ENCODE results near the gene ZCCHC8.
"Not testable (repeated sequence)": the region's sequence is repeated elsewhere in the genome, so short reads cannot be mapped to it uniquely, and the experiment has no call there.

The ZCCHC8 gene

DNA sequence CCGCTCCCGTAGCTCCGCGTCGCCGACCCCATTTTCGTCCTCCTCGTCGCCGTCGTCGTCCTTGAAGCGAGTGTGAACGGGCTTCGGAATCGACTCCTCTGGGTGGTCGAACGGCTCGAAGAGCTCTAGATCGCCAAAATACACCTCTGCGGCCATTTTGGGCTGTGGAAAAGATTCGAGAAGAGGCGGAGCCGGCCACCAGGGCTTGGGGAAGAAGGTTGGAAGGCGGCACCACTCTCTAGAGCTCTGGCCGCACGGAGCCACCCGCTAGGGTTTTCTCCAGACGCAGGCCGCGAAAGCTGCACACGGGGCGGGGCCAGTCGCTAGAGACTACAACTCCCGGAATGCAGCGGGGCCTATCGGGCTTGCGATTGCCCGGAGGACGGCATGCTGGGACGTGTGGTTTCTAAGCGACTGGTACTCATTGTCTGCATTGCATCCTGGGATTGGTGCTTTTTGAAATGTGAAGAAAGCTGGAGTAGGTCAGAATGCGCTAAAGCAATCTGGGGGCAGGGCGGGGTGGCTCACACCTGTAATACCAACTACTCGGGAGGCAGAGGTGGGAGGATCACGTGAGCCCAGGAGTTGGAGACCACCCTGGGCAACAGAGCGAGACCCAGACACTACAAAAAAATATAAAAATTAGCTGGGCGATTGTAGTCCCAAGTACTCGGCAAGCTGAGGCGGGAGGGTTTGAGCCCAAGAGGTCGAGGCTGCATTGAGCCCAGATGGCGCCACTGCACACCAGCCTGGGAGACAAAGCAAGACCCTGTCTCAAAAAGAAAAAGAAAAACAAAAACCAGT, at the start of gene ZCCHC8:
Gene ZCCHC8, minus strand, starts transcription at position 248 of the 804 bp plus-strand sequence. Its CDS starts 92 bp downstream, at position 156.
- peak; percentile 100 for DNase-seq

DNA sequence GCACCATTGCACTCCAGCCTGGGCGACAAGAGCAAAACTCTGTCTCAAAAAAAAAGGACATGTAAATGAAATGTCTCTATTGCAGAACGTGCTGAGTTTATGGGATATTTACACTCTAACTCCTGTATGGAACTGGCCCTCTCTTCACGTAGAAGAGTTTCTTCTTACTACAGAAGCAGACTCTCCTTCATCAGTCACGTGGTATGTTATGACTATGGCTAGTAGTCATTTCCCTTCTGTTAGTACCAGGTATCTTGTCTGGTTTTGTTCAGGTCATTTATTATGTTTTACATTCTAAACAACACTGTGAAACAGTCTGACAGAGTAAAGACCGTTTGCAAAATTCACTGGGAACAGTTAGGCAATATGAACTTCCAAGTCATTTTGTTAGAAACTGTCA, 46.6 kb upstream of the ZCCHC8 start:
- no peak for DNase-seq

- DNase-seq: no peak
Measured at GRCh38 chr12:122545855-122546254, 45.1 kb upstream of the ZCCHC8 start.

DNA sequence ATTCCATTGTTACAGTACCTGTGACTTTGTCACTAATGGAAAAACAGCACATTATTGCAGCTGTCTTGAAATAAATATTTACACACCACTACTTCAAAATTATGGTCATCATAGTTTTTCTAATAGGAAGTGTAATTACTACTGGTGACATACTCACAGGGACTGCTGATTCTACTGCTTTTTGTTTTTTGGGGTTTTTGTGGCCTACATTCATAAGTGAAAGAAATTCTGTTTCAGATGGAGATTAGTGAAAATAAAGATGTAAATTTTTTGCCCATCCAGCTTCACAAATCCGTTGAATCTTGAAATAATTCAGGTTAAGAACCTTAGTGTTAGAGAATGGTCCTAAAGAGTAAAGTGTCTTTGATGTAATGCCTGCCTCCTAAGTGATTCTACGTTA, 43.8 kb upstream of the ZCCHC8 start:
- no peak for DNase-seq

DNA sequence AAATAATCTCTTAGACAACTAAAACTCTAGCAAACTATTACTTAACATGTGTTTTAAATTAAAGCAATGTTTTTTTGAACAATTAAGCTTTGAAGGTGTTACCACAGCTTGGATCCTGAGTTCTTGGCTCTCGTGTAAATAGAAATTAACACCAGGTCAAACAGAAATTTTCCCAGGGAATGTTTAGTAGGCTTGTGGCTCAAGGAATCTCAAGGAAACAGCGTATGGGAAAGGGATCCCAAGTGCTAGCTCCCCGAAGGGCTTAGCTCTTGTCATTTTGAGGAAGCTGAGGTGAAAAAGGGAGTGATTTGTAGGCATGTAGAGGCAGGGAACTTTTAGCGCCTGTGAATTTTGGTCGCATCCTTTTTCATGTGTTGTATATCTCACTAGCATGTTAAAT, 37.8 kb upstream of the ZCCHC8 start:
- no peak for DNase-seq

- DNase-seq: no peak
Measured at GRCh38 chr12:122537021-122537420, 36.3 kb upstream of the ZCCHC8 start.

DNA sequence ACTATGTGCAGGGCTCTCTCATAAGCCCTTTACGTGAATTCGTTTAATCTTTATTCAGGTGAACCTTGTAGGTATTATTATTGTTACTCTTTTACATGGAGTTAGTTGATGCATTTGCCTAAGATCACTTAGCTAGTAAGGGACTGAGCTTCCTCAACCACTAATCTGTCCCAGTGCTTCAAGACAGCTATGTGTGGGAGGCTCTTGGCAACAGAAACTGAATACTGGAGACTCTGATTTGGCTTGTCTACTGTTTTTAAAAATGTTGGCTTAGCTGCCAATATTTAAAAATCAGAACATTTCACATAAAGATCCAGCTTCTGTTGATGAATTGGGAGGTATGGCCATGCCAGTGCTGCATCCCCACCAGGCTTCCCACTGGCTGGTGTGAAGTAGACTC, 33.1 kb upstream of the ZCCHC8 start:
- DNase-seq: no peak

DNA sequence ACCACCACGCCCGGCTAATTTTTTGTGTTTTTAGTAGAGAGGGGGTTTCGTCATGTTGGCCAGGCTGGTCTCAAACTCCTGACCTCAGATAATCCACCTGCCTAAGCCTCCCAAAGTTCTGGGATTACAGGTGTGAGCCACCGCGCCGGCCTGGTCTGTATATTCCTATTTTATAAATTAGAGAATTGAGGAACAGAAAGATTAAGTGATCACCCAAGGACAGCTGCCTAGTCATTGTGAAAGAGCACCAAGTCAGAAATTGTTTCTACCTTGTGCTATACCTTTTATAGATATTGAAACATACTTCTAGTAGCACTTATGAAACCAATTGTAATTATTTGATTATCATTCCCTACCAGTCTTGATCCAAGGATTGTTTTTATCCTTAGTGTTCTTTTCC, 28.3 kb upstream of the ZCCHC8 start:
- DNase-seq: no peak

DNA sequence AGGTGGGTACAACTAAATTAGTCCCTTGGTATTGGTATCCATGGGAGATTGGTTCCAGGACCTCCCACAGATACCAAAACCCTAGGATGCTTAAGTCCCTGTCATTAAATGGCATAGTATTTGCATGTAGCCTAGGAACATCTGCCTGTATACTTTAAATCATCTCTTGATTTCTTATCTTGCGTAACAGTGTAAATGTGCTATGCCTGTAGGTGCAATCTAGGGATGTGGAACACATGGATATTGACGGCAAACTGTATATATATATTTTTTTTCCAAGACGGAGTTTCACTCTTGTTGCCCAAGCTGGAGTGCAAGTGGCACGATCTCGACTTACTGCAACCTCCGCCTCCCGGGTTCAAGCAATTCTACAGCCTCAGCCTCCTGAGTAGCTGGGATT, 27.9 kb upstream of the ZCCHC8 start:
- no peak for DNase-seq

GRCh38 chr12:122527478-122527944, 26.8 kb upstream of the ZCCHC8 start:
- DNase-seq: no peak

- DNase-seq: peak; percentile 100
Measured at GRCh38 chr12:122526683-122527477, 26.1 kb upstream of the ZCCHC8 start, which contains the start of the genes KNTC1 and RSRC2. Gene KNTC1 (plus strand): TSS chr12:122527249. CDS start chr12:122530064, 2,815 bp downstream. Gene RSRC2 (minus strand): TSS chr12:122526936. CDS start chr12:122526853, 83 bp downstream.

DNA sequence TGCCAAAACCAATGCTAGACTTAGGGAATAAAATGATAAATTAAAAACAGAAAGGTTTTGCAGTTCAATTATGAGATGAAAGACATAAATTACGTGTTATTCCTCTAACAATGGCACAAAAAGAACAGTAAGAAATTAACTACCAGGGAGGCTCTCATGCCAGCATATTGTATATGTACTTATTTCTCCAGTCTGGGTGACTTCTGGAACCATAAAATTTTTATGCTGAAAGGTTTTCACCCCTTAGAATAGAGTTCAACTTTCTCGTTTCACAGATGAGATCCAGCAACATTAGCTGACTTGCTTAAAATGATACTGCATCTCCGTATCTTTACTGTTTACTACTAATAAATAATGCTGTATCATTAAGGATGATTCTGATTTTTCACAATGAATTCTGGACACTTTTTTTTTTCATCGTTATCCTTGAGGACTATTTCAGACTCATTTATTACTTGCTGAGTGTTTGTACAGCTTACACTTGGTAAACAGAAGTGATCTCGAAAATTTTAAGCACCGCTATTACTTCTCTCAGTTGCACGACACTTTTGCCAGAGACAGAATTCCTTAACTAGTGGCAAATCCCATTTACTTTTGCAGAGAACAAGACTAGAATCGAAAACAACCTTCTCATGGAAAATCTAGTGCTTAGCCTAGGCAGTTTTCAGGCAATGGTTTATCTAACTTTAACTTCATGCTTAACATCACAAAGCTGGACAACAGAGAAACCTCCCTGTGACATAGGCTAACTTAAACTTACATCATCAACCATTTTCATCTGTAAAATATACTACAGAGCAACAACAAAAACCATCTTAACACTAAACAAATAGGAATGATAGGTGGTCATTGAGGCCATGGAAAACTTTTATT, 23.4 kb upstream of the ZCCHC8 start:
- DNase-seq: no peak

DNA sequence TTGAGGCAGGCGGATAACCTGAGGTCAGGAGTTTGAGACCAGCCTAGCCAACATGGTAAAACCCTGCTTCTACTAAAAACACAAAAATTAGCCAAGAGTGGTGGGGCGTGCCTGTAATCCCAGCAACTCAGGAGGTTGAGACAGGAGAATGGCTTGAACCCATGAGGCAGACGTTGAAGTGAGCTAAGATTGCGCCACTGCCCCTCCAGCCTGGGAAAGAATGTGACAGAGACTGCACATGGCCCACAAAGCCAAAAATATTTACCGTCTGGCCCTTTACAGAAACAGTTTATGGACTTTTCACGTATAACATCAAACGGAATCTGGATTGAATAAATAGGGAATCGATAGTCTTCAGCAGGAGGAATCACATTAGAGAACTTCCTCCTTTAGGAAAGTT, 22.5 kb upstream of the ZCCHC8 start:
- no peak for DNase-seq

DNA sequence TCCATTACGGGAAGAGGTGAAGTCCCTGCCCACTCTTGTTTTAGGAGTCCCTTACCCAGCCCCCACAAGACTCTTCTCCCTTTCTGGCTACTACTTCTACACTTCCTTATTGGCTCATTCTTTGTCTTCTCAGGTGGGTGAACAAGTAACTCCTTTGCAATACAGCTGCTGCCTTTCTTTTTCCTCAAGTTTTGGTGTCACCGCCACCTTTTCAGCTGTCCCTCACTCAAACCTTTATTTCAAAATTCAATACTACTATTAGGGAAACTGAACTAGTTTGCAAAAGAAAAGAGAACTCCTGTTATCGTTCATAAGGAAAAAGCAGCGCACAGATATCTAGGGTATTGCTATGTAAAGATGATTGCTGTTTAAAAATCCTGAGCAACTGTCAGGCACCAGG, 19.9 kb upstream of the ZCCHC8 start:
- DNase-seq: no peak

DNA sequence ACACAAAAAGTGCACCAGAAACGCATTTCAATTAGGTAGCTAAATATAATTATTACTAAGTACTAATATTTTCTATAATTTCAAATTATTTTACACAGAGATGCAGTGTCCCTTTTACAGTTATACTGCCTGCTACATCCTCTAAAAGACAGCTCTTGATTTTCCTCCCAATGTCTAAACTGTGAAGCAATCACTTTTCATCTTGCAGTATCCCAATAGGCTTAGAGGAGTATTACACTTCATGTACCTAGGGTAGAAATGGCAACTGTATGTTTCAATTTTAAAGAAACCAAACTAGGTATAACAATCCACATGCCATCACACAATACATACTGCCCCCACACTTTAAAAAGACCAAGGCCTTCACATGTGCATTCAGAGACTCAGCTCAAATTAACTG, 18.7 kb upstream of the ZCCHC8 start:
- DNase-seq: no peak

DNA sequence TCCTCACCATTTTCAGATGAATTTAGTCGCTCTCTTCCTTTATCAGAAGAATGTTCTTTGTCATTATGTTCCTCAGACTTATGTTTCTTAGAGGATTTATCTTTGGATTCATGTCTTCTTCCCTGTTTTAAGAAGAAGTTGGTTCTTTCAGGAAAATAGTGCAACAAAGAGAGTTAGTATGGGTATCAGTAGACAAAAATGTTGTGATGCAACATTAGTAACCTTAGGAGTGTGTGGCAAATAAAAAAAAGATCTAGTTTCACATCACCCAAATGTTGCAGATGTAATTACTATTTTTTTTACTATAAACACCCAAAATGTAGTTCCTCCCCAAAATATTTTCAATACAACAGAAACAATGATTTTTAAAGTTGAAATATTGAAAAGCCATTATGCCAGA, 18.2 kb upstream of the ZCCHC8 start:
- DNase-seq: no peak

- peak; percentile 80 for DNase-seq
Measured at GRCh38 chr12:122517877-122518276, 17.1 kb upstream of the ZCCHC8 start.

DNA sequence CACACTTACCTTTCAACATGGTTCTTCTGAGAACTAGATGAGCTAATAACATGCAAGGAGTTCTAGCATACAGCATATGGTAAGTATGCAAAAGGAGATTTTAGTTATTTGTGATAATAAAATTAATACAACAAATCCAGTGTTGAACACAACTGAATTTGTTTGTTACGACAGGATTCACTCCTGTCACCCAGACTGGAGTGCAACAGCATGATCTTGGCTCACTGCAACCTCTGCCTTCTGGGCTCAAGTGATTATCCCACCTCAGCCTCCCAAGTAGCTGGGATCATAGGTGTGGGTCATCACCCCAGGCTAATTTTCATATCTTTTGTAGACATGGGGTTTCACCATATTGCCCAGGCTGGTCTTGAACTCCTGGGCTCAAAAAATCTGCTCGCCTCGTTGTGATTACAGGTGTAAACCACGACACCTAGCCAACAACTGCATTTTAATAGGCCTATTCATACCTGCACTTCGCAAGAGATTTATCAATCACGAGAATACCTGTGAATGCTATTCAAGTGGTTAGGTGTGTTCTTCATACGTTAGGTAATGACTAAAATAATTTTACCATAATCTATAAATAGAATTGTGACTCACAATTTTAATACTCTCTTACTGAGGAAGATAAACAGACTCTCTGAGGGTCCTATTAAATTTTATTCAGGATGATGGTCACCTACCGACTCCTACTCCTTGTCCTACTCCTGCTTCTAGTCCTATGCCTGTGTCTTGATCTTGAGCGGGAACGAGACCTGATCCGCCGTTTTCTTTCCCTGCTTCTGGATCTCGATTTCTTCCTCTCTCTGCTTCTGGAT, 16.0 kb upstream of the ZCCHC8 start:
- DNase-seq: no peak

DNA sequence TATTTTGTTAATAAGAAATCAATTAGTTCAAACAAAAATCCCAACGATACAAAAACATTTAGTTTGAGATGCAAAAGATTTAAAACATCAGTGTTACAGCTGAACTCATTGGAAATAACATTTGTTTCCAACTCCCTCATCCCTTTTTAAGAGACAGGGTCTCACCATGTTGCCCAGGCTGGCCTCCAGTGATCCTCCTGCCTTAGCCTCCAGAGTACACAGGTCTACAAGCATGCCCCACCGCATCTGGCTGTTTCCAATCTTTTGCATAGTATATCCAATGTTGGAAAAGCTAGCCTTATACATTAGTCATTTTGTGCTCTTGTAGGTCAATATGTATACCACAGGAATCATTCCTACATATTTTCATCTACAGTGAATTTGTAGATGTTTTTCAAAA, 14.5 kb upstream of the ZCCHC8 start:
- no peak for DNase-seq

- no peak for DNase-seq
Measured at GRCh38 chr12:122513660-122514059, 12.9 kb upstream of the ZCCHC8 start.

- DNase-seq: not testable (repeated sequence)
Measured at GRCh38 chr12:122513028-122513427, 12.3 kb upstream of the ZCCHC8 start.

DNA sequence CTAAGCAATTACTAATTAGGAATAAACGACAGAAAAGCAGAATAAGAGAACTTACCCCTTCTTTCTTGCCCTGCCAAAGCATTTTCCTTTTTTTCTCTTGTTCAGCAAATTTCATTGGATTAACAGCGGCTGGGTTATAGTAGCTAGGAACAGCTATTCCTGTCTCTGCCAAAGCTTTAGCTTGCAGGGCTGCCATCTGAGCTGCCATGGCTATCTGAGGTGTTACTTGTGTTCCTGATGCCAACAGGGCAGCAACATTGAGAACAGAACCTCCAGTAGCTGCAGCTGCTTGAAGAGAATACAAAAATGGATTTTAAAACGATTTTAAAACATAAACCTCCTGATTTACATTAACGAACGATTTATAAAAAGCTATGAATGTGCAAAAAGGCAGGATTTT, 7.4 kb upstream of the ZCCHC8 start:
- no peak for DNase-seq
